Endothelial cell of umbilical vein (primary cell): ENCODE measurements around the gene PCDH9. TPM values are rescaled to one million over a fixed set of nuclear protein-coding genes. Genes with fewer than 3 reads are reported as not detected.

ENCODE experiments used
- BruUV-seq: library from RNA; stranded (reverse); fragments of 400-500 nt; replicated peaks from 2 replicates; lab custom pipeline; 2021; lab: Mats Ljungman, UMichigan
- CTCF ChIA-PET: fragments of 300-600, 350-600 bp; sonication (Branson Sonifier 250); formaldehyde crosslinking; loops from one replicate; lab custom pipeline; 2021; ENCODE audit warnings: antibody characterized with exemption, inconsistent platforms; lab: Charles Lee
- POLR2A ChIA-PET: fragments of 300-600, 350-600 bp; sonication (Branson Sonifier 250); formaldehyde crosslinking; loops from one replicate; lab custom pipeline; 2021; ENCODE audit warnings: antibody characterized with exemption, inconsistent platforms; lab: Charles Lee
- DNase-seq: peaks from one replicate; pipeline ENCODE4 v3.0.0-alpha.2; 2011; ENCODE audit warnings: low read depth, low spot score
- FAIRE-seq: peaks from 2 replicates; lab custom pipeline; 2011; peaks lifted over from hg19 to GRCh38; lab: Jason Lieb, UNC
- H2AFZ ChIP-seq: 2 replicates; pipeline ENCODE4 v1.6.0; 2012; ENCODE audit warnings: low read depth, low read length, control low read depth, inconsistent platforms
- H3K27ac ChIP-seq: 2 replicates; pipeline ENCODE4 v1.5.1; 2011; ENCODE audit warnings: low read depth, mild to moderate bottlenecking, control low read depth, low read length, moderate library complexity; ENCODE audit not compliant: insufficient read depth
- H3K27me3 ChIP-seq, 2 experiments: 2 replicates each; pipeline versions ENCODE4 v1.6.0 to v1.6.1; 2011; ENCODE audit warnings: low read length in 2 of 2, mixed read lengths in 1 of 2; ENCODE audit not compliant: control insufficient read depth in 2 of 2, insufficient read depth in 2 of 2
- H3K36me3 ChIP-seq, 2 experiments: 2 replicates in 1 of 2; 3 replicates in 1 of 2; pipeline ENCODE4 v1.5.1; 2011; ENCODE audit warnings: low read length in 2 of 2, mild to moderate bottlenecking in 1 of 2, moderate library complexity in 1 of 2; ENCODE audit not compliant: control insufficient read depth in 2 of 2, insufficient read depth in 2 of 2; ENCODE audit errors: extremely low read depth in 1 of 2
- H3K4me1 ChIP-seq: 3 replicates; pipeline ENCODE4 v1.5.1; 2011; ENCODE audit warnings: mild to moderate bottlenecking, low read length; ENCODE audit not compliant: control insufficient read depth, insufficient read depth; ENCODE audit errors: extremely low read depth
- H3K4me2 ChIP-seq: 2 replicates; pipeline ENCODE4 v1.6.1; 2011; ENCODE audit warnings: low read length, control low read depth, mixed read lengths; ENCODE audit not compliant: insufficient read depth
- H3K4me3 ChIP-seq, 3 experiments: fragments of 200-600 bp in 1 of 3; sonication (generic), shearing (Covaris generic) in 1 of 3; replicated peaks in 1 of 3; 2 replicates each; pipeline ENCODE4 v1.5.1; 2011 to 2016; ENCODE audit warnings: control low read depth in 3 of 3, low read length in 3 of 3, mild to moderate bottlenecking in 2 of 3, inconsistent platforms in 1 of 3, low read depth in 1 of 3, moderate library complexity in 1 of 3; ENCODE audit not compliant: insufficient read depth in 1 of 3
- H3K79me2 ChIP-seq: 2 replicates; pipeline ENCODE4 v1.6.0; 2012; ENCODE audit warnings: low read length, inconsistent platforms; ENCODE audit not compliant: control insufficient read depth, insufficient read depth
- H3K9ac ChIP-seq: replicated peaks from 2 replicates; pipeline ENCODE3; 2011; ENCODE audit warnings: low read length, control low read depth; ENCODE audit not compliant: insufficient read depth; ENCODE audit errors: extremely low read depth
- H3K9me1 ChIP-seq: replicated peaks from 3 replicates; pipeline ENCODE4 v1.6.0; 2011; ENCODE audit warnings: mild to moderate bottlenecking, low read length; ENCODE audit not compliant: control insufficient read depth, insufficient read depth; ENCODE audit errors: extremely low read depth
- H3K9me3 ChIP-seq: replicated peaks from 2 replicates; pipeline ENCODE4 v1.5.1; 2012; ENCODE audit warnings: low read length, inconsistent platforms; ENCODE audit not compliant: control insufficient read depth, insufficient read depth
- H4K20me1 ChIP-seq: replicated peaks from 2 replicates; pipeline ENCODE3; 2011; ENCODE audit warnings: mild to moderate bottlenecking, low read length; ENCODE audit not compliant: control insufficient read depth, insufficient read depth; ENCODE audit errors: extremely low read depth
- CTCF ChIP-seq, 2 donors: IDR thresholded peaks; 1 replicate in 1 of 2; 2 replicates in 1 of 2; pipeline ENCODE4 v1.5.1; 2011; ENCODE audit warnings: low read length in 2 of 2, mild to moderate bottlenecking in 2 of 2, moderate library complexity in 2 of 2, control low read depth in 1 of 2, inconsistent platforms in 1 of 2, low read depth in 1 of 2; ENCODE audit not compliant: insufficient read depth in 1 of 2; ENCODE audit errors: extremely low read depth in 1 of 2
- EZH2 ChIP-seq: IDR thresholded peaks from 2 replicates; pipeline ENCODE4 v1.6.1; 2012; ENCODE audit warnings: borderline replicate concordance, low read depth, mild to moderate bottlenecking, moderate library complexity, low read length, inconsistent platforms; ENCODE audit not compliant: severe bottlenecking
- FOS ChIP-seq: IDR thresholded peaks from 2 replicates; pipeline ENCODE4 v1.6.1; 2011; ENCODE audit warnings: mild to moderate bottlenecking, low read length, moderate library complexity, borderline replicate concordance; ENCODE audit not compliant: insufficient read depth
- GATA2 ChIP-seq: IDR thresholded peaks from 2 replicates; pipeline ENCODE4 v1.7.0; 2011; ENCODE audit warnings: low read depth, mild to moderate bottlenecking, moderate library complexity, mixed read lengths, low read length; ENCODE audit not compliant: insufficient read length, insufficient read depth
- JUN ChIP-seq: IDR thresholded peaks from 2 replicates; pipeline ENCODE4 v1.6.1; 2011; ENCODE audit warnings: borderline replicate concordance, low read depth; ENCODE audit not compliant: insufficient read length, insufficient read depth
- MYC ChIP-seq: IDR thresholded peaks from one replicate; pipeline ENCODE4 v1.6.1; 2011; ENCODE audit warnings: mild to moderate bottlenecking, low read depth, low read length
- POLR2A ChIP-seq: IDR thresholded peaks from 2 replicates; pipeline ENCODE4 v1.6.1; 2012; ENCODE audit warnings: low read depth, mild to moderate bottlenecking, control low read depth, low read length
- POLR2AphosphoS5 ChIP-seq: IDR thresholded peaks from 2 replicates; pipeline ENCODE4 v1.6.1; 2012; ENCODE audit warnings: low read depth, mild to moderate bottlenecking, control low read depth, low read length, moderate library complexity; ENCODE audit not compliant: insufficient read depth
- dilution Hi-C: fragments of 300-500 bp; cut with MboI; formaldehyde crosslinking; loops from one replicate; pipeline ENCODE4 v1.15.0; 2019; ENCODE audit warnings: low sequenced_read_pairs; ENCODE audit not compliant: extremely low pct_ligation_motif_present
- intact Hi-C: fragments of 100-400 bp; cut with micrococcal nuclease; formaldehyde crosslinking; loops from one replicate; pipeline ENCODE4 v1.10.0; 2022
- polyA plus RNA-seq, 4 experiments: library from polyadenylated mRNA; depleted of rRNA in 3 of 4; stranded (reverse) in 3 of 4; unstranded in 1 of 4; fragments of >200 nt; gene quantifications; 2 replicates each; pipeline versions ENCODE4 v1.2.1 to v1.2.3, GENCODE V29; 2011 to 2012; ENCODE audit warnings: missing spikeins in 1 of 4
- total RNA-seq: library from RNA; stranded (reverse); gene quantifications from 2 replicates; pipeline ENCODE4 v1.2.3, GENCODE V29; 2021
- TF ChIP-seq, protein P1 (sequence below): IDR thresholded peaks from 2 replicates; pipeline ENCODE4 v1.6.1; 2011; ENCODE audit not compliant: insufficient read depth, insufficient read length

Gene PCDH9
- total and polyA plus RNA-seq, 2 donors (not counting 3 experiments of a cell fraction or from before 2014, with no cell fraction given), result 1.1 to 5.2 TPM

- intact Hi-C loops (no loop called here), dilution Hi-C loops (no loop called here)
- TF ChIP-seq POLR2AphosphoS5 (no peak), FOS (no peak), CTCF (IDR thresholded peaks at IDR 0.05; ENCODE audit: extremely low read depth in 1 of 2, insufficient read depth in 1 of 2, low read depth in 1 of 2, low read length in 2 of 2) (no peak), GATA2 (no peak), POLR2A (no peak), JUN (no peak), EZH2 (no peak), MYC (no peak)
- TF ChIP-seq, protein P1, sequence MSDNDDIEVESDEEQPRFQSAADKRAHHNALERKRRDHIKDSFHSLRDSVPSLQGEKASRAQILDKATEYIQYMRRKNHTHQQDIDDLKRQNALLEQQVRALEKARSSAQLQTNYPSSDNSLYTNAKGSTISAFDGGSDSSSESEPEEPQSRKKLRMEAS, result no peak
- H3K79me2 ChIP-seq, result no peaks in the 10 kb centered on the region
- no peaks in the 10 kb centered on the region for H4K20me1 ChIP-seq
- H3K9me3 ChIP-seq, result no peaks in the 10 kb centered on the region
- no peaks in the 10 kb centered on the region for H3K9me1 ChIP-seq
- ChIA-PET CTCF (no interaction called here), POLR2A (no interaction called here)
- H3K4me3 ChIP-seq, result no peak overlapping the region
- H3K36me3 ChIP-seq, result no peaks in the 10 kb centered on the region
- no peak overlapping the region for H3K4me2 ChIP-seq
- peaks cover 9% of the 10 kb centered on the region for H3K4me1 ChIP-seq
- DNase-seq (no peak), FAIRE-seq (no peak)
- BruUV-seq, result no TSS peak
- H3K27ac ChIP-seq, result no peak overlapping the region
- no peaks in the 10 kb centered on the region for H3K27me3 ChIP-seq
- H3K9ac ChIP-seq, result no peak overlapping the region
- no peak overlapping the region for H2AFZ ChIP-seq
Measured at GRCh38 chr13:67219113-67219512, 11.0 kb downstream of the PCDH9 start.
